ENCODE data around the gene SHOC2. TPM values are rescaled to one million over a fixed set of nuclear protein-coding genes. Genes with fewer than 3 reads are reported as not detected.

The SHOC2 gene
- total and polyA plus RNA-seq, 2 of the 13 experiments (the other 11 are each of a cell fraction or from before 2014, with no cell fraction given), result 8.6 to 25.5 TPM

- no peak for TF ChIP-seq ZNF496 (CRISPR knock-in tag; IDR thresholded peaks at IDR 0.05; ENCODE audit: insufficient replicate concordance)
- TF ChIP-seq MZF1 (CRISPR knock-in tag; IDR thresholded peaks at IDR 0.05; ENCODE audit: borderline replicate concordance), result no peak
- peak; percentile 90 for TF ChIP-seq ZNF652 (CRISPR knock-in tag; IDR thresholded peaks at IDR 0.05; ENCODE audit: borderline replicate concordance, low read depth)
- no peak for TF ChIP-seq ZNF576 (CRISPR knock-in tag; IDR thresholded peaks at IDR 0.05)
- TF ChIP-seq ZFAT (CRISPR knock-in tag; conservative IDR thresholded peaks at IDR 0.05), result no peak
- no peak for TF ChIP-seq ZKSCAN1 (IDR thresholded peaks at IDR 0.05; ENCODE audit: low read length)
- TF ChIP-seq CENPT (CRISPR knock-in tag; IDR thresholded peaks at IDR 0.05; ENCODE audit: low read depth), result no peak
- no peak for TF ChIP-seq SETDB1 (CRISPR knock-in tag; IDR thresholded peaks at IDR 0.05; ENCODE audit: borderline replicate concordance)
- no peak for TF ChIP-seq MAF1 (CRISPR knock-in tag; IDR thresholded peaks at IDR 0.05; ENCODE audit: borderline replicate concordance)
- no peak for TF ChIP-seq NRL (CRISPR knock-in tag; IDR thresholded peaks at IDR 0.05; ENCODE audit: borderline replicate concordance)
- no peak for TF ChIP-seq TIGD3 (CRISPR knock-in tag; IDR thresholded peaks at IDR 0.05; ENCODE audit: borderline replicate concordance)
- TF ChIP-seq ZBTB21 (CRISPR knock-in tag; IDR thresholded peaks at IDR 0.05), result no peak
- TF ChIP-seq TBL1XR1 (IDR thresholded peaks at IDR 0.05; ENCODE audit: borderline replicate concordance, low read length, partially characterized antibody), result no peak
- TF ChIP-seq, protein P1, sequence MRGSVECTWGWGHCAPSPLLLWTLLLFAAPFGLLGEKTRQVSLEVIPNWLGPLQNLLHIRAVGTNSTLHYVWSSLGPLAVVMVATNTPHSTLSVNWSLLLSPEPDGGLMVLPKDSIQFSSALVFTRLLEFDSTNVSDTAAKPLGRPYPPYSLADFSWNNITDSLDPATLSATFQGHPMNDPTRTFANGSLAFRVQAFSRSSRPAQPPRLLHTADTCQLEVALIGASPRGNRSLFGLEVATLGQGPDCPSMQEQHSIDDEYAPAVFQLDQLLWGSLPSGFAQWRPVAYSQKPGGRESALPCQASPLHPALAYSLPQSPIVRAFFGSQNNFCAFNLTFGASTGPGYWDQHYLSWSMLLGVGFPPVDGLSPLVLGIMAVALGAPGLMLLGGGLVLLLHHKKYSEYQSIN (CRISPR knock-in tag; IDR thresholded peaks at IDR 0.05; ENCODE audit: borderline replicate concordance), result no peak
- TF ChIP-seq, protein P2, sequence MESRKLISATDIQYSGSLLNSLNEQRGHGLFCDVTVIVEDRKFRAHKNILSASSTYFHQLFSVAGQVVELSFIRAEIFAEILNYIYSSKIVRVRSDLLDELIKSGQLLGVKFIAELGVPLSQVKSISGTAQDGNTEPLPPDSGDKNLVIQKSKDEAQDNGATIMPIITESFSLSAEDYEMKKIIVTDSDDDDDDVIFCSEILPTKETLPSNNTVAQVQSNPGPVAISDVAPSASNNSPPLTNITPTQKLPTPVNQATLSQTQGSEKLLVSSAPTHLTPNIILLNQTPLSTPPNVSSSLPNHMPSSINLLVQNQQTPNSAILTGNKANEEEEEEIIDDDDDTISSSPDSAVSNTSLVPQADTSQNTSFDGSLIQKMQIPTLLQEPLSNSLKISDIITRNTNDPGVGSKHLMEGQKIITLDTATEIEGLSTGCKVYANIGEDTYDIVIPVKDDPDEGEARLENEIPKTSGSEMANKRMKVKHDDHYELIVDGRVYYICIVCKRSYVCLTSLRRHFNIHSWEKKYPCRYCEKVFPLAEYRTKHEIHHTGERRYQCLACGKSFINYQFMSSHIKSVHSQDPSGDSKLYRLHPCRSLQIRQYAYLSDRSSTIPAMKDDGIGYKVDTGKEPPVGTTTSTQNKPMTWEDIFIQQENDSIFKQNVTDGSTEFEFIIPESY (CRISPR knock-in tag; IDR thresholded peaks at IDR 0.05), result no peak
- no peak for TF ChIP-seq ZEB1 (IDR thresholded peaks at IDR 0.05; ENCODE audit: insufficient replicate concordance, low read depth)
- no peak for TF ChIP-seq ZNF235 (CRISPR knock-in tag; IDR thresholded peaks at IDR 0.05; ENCODE audit: borderline replicate concordance)
- TF ChIP-seq RARA (CRISPR knock-in tag; IDR thresholded peaks at IDR 0.05), result 0 out of 2 replicates have a peak, but pooled peaks have one; percentile 25
- TF ChIP-seq ZNF674 (CRISPR knock-in tag; IDR thresholded peaks at IDR 0.05; ENCODE audit: low read depth), result no peak
- no peak for TF ChIP-seq MEIS2 (CRISPR knock-in tag; IDR thresholded peaks at IDR 0.05)
- peak; percentile 41; the same call in 1 of the 2 replicates for TF ChIP-seq ZNF644 (CRISPR knock-in tag; IDR thresholded peaks at IDR 0.05; ENCODE audit: low read depth)
- TF ChIP-seq GTF2F1 (IDR thresholded peaks at IDR 0.05; ENCODE audit: low read length), result no peak
- peak; percentile 81 for TF ChIP-seq GATAD2A (CRISPR knock-in tag; IDR thresholded peaks at IDR 0.05)
- no peak for TF ChIP-seq TP53 (CRISPR knock-in tag; conservative IDR thresholded peaks at IDR 0.05)
These were observed 4.6 kb downstream of the SHOC2 start (continued) for GRCh38 chr10:110923856-110924493.
